Activated CD8-positive, alpha-beta memory T cell treated with anti-CD3 and anti-CD28 coated beads for 1 hour (primary cell): ENCODE measurements around the gene TMEM187.
"Not testable (repeated sequence)": the region's sequence is repeated elsewhere in the genome, so short reads cannot be mapped to it uniquely, and the experiment has no call there.

ENCODE experiments used
- DNase-seq, 2 donors: peaks; one replicate each; pipeline ENCODE4 v3.0.0-alpha.2; 2020; ENCODE audit warnings: low read depth in 1 of 2; ENCODE audit errors: extremely low read depth in 1 of 2

Gene TMEM187

GRCh38 chrX:153994398-153994797 lies 21.8 kb downstream of the TMEM187 start:
- DNase-seq = not testable (repeated sequence)

- no peak for DNase-seq
Observed at GRCh38 chrX:153995504-153995903, 22.9 kb downstream of the TMEM187 start.

- DNase-seq = no peak
Observed at GRCh38 chrX:153999359-154000037, 26.9 kb downstream of the TMEM187 start.

GRCh38 chrX:154000051-154000450 lies 27.5 kb downstream of the TMEM187 start:
- DNase-seq = no peak

GRCh38 chrX:154002215-154002719 lies 29.7 kb downstream of the TMEM187 start:
- DNase-seq = no peak

GRCh38 chrX:154004315-154004714 lies 31.8 kb downstream of the TMEM187 start:
- no peak for DNase-seq

- DNase-seq = no peak
Observed at GRCh38 chrX:154006947-154007346, 34.4 kb downstream of the TMEM187 start.

GRCh38 chrX:154008521-154008920 lies 36.0 kb downstream of the TMEM187 start:
- no peak for DNase-seq

GRCh38 chrX:154010330-154011087 lies 38.0 kb downstream of the TMEM187 start:
- DNase-seq = no peak

GRCh38 chrX:154011376-154012335 lies 39.1 kb downstream of the TMEM187 start:
- DNase-seq = no peak

GRCh38 chrX:154012336-154012991 lies 39.9 kb downstream of the TMEM187 start:
- DNase-seq = no peak

GRCh38 chrX:154013001-154013421 lies 40.5 kb downstream of the TMEM187 start:
- DNase-seq = no peak

- DNase-seq = peak; percentile 19 to 33
Observed at GRCh38 chrX:154013614-154014360, 41.2 kb downstream of the TMEM187 start.

GRCh38 chrX:154014429-154015380 lies 42.2 kb downstream of the TMEM187 start:
- no peak for DNase-seq

- DNase-seq = no peak
Observed at GRCh38 chrX:154015581-154016264, 43.2 kb downstream of the TMEM187 start.

GRCh38 chrX:154016366-154017076 lies 44.0 kb downstream of the TMEM187 start:
- no peak for DNase-seq

GRCh38 chrX:154017766-154018517 lies 45.4 kb downstream of the TMEM187 start:
- DNase-seq = no peak
